Caki2 (cell line): ENCODE data around the gene STK17A. TPM values are rescaled to one million over a fixed set of nuclear protein-coding genes. Genes with fewer than 3 reads are reported as not detected.
A peak's percentile ranks its signal among the peaks of the same experiment; 100 is the strongest.
"Not testable (repeated sequence)": the region's sequence is repeated elsewhere in the genome, so short reads cannot be mapped to it uniquely, and the experiment has no call there.

Experiments used
- DNase-seq: peaks from one replicate; pipeline ENCODE4 v3.0.0-alpha.2; 2015; ENCODE audit warnings: low read depth
- in situ Hi-C: cut with HindIII; loops from 2 replicates; pipeline ENCODE4 v1.10.0; 2016; ENCODE audit warnings: low sequenced_read_pairs, low pct_unique_long_range_greater_than_20kb, mixed read lengths
- total RNA-seq: library from RNA; depleted of rRNA; stranded (reverse); fragments of >200 nt; shearing (Covaris generic); gene quantifications from 2 replicates; pipeline ENCODE4 v1.2.3, GENCODE V29; 2014; ENCODE audit warnings: low replicate concordance

STK17A gene
- total RNA-seq, 1 experiment from 2014 or later, result 54.6 TPM

DNA sequence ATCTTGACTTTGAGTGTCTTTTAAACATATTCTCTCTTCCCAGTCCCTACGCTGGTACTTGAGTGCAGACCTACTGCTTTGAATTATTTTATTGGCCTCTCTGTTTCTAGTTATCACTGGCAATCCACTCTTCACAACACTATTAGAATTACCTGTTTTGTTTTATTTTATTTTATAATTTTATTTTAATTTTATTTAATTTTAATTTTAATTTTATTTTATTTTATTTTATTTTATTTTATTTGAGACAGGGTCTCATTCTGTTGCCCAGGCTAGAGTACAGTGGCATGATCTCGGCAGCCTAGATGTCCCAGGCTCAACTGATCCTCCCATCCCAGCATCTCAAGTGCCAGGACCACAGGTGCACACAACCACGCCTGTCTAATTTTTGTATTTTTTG, 6.8 kb downstream of the STK17A start:
- in situ Hi-C loops, result no loop called here

GRCh38 chr7:43590862-43591557, 8.1 kb downstream of the STK17A start:
- in situ Hi-C loops, result no loop called here

More for the DNA sequence above, 6.8 kb downstream of the STK17A start:
- DNase-seq, result no peak

DNA sequence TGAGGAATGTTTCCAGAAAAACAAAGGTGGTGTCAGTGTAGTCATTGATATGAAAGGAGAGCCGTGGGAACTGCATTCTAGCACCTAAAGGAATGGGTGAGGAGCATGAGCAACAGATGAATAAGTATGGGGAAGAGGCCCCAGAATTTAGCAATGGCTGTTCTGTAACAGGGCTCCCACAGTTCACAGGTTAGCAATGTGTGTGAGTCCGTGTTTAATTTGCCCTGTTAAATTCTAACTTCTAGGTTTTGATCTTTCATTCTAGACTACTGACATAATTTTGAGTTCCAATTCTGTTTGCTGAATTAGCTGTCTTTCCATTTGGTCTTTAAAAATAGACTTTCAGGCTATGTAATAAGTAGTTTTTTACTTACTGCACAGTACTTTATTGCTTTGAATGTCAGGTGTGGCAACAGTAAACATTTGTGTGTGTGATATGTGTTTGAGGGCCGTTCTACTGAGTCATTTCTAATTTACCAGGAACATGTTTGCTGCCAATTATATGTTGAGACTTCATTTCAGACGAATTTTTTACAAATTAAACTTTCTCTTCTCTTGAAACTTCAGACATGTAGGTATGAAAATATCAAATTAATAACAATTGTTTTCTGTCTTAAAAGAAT, 8.8 kb downstream of the STK17A start:
- DNase-seq, result peak; percentile 43
- in situ Hi-C loops, result no loop called here

More at GRCh38 chr7:43590862-43591557, 8.1 kb downstream of the STK17A start:
- no peak for DNase-seq

DNA sequence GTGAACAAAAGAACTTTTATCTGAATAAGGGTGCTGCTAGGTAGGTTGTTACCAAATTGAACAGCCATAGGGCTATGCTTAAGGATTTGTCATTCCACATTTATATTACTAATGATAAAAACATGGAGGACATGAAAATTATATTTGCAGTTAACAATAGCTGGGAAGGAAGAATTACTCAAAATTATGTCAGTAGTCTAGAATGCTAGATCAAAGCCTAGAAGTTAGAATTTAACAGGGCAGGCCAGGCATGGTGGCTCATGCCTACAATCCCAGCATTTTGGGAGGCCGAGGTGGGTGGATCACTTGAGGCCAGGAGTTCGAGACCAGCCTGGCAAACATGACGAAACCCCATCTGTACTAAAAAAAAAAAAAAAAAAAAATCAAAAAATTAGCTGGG, 9.4 kb downstream of the STK17A start:
- DNase-seq, result no peak
- in situ Hi-C loops, result no loop called here

- in situ Hi-C loops, result no loop called here
- DNase-seq, result no peak
Measured at GRCh38 chr7:43593010-43593409, 10.1 kb downstream of the STK17A start.

GRCh38 chr7:43594020-43594419, 11.1 kb downstream of the STK17A start:
- in situ Hi-C loops, result no loop called here
- DNase-seq, result no peak

DNA sequence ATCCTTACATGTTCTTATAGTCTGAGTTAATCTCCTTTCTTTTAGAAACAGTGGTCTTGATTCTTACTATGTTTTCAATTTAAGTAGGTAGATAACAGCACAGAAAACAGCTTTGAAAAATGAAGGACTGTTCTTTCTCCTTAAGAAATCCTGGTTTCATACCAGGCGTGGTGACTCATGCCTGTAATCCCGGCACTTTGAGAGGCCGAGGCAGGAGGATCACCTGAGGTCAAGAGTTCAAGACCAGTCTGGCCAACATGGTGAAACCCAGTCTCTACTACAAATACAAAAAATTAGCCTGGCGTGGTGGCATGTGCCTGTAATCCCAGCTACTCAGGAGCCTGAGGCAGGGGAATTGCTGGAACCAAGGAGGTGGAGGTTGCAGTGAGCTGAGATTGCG, 13.5 kb downstream of the STK17A start:
- DNase-seq, in situ Hi-C loops: not testable (repeated sequence)

GRCh38 chr7:43600056-43600455, 17.1 kb downstream of the STK17A start:
- in situ Hi-C loops, result no loop called here
- DNase-seq, result no peak

GRCh38 chr7:43602256-43602655, 19.3 kb downstream of the STK17A start:
- in situ Hi-C loops, result no loop called here
- DNase-seq, result no peak

DNA sequence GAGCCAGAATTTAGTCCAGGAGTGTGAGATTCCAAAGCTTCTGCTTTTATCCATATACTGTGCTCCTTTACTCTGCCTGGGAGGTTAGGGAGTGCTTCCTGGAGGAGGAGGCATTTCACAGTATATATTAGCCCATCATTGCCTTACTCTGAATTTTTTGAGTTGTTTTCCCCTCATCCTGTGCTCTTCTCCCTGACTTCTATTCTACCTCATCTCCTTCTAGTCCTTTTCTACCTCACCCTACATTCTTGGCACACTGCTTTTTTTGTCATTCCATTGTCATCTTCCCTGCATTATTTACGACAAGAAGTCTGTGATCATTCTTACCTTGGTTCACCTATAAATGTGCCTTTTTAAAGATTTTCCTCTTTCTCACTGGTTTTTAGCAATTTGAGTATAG, 21.3 kb downstream of the STK17A start:
- in situ Hi-C loops, result no loop called here
- DNase-seq, result no peak

DNA sequence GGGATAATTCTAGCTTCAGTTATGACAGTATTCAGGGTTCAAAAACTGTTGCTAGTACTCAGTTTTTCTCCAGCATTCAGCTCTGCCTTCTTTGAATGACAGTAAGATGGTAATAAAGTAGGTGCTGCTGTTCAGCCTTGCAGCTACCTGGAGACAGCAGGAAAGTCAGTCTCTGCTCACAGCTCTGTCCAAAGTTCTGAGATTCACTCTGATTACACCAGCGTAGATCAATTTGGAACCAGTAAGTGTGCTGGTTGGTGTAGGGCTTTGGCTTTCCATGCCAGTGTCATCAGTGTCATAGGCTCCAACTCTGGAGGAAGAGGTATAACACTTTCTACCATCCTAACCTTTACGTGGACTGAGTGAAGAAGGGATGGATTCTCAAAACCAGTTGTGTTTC, 26.2 kb downstream of the STK17A start:
- in situ Hi-C loops, result no loop called here

DNA sequence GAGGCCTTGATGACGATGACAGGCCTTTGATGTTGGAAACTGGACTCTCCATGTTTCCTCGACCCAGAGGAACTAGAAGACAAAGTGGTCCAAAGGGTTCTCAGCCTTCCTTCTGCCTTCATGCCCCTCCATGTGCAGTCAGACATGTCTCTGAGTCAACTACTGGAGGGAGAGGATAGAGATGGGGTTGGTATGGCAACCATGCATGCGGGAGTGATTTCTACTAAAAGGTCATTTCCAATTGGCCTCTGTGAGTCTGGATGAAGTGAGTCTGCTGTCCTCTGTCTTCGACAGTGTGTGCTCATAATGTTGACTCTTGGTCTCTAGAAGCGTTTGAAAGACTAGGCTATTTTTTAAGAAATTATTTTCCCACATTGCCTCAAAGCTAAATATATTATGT, 29.2 kb downstream of the STK17A start:
- in situ Hi-C loops, result no loop called here
- no peak for DNase-seq

More for the DNA sequence above, 26.2 kb downstream of the STK17A start:
- DNase-seq, result no peak

DNA sequence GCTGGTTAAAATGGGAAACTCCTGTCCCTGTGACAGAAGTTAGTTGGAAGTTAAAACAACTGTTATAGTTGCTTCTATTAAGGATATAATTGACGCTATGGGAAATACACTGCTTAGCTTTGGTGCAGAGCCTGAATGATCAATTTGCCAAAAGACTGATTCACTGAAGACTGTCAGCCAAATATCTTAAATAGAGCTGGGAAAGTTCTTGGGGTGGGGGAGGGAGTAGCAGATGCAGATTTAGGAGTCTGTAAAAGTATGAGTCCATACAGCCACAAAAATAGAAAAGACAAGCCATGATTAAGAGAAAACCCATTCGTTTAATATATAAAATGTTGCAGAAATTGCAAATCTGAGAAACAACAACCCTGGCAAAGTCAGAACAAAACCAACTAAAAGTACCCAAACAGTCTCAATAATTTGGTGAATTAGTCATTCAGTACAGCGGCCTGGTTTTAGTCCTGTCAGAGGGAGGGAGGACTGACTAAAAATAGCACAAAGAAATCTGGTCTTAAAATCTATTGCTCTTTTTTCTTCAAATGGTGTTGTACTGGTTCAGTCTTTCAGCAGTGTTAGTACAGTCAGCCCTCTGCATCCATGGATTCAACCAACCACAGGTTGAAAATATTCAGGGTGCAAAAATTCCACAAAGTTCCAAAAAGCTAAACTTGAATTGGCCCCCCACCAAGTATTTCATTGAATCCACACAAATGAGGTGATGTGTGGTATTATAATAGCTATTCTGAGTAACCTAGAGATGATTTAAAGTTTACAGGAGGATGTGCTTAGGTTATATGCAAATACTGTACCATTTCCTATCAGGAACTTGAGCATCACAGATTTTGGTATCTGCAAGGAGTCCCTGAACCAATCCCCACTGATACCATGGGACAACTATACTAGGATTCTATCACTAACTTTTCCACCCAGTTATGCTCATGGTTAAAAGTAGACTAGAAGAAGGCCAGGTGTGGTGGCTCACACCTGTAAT, 30.0 kb downstream of the STK17A start:
- in situ Hi-C loops, result no loop called here
- no peak for DNase-seq

DNA sequence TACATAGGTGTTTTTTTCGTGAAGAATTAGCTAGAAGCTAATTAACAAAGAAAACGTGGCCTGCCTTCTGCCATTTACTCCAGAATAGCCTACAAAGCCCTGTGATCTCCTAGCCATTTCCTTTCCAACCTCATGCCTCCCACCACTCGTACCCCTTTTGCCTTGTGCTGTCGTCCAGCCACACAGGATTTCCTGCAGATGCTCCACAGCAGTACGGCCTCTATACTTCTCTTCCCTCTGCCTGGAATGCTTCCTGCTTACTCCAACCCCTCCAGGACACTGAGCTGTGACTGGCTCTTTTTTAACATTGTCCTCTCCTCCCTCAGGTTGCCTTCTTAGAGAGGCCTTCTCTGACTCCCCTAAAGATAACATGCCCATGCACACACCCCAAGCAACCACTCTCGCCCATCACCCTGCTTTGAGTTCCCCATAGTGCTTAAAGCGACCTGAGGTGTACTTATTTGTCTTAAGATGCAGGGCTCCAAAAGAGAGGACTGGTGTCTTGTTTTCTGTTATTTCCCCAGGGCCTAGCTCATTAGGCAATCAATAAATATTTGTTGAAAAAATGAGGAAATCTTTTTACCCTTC, 32.7 kb downstream of the STK17A start:
- DNase-seq, result no peak
- in situ Hi-C loops, result no loop called here

DNA sequence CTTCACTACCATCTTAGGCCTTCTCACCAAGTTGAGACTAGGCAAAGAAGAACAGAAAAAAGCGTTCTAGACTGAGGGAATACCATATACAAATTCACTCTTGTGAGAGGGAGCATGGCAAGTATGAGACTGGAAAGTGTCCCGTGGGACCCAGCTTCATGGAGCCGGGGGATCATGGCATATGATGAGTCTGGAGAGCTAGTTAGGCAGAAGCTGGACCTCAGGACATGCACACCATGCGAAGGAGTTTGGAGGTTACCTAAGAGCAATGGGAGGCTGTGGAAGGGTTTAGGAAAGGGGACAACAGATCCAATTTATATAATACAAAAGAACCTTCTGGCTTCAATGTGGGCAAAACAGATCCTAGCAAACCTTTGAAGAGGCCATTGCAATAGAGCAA, 34.1 kb downstream of the STK17A start:
- DNase-seq, result no peak
- in situ Hi-C loops, result no loop called here

DNA sequence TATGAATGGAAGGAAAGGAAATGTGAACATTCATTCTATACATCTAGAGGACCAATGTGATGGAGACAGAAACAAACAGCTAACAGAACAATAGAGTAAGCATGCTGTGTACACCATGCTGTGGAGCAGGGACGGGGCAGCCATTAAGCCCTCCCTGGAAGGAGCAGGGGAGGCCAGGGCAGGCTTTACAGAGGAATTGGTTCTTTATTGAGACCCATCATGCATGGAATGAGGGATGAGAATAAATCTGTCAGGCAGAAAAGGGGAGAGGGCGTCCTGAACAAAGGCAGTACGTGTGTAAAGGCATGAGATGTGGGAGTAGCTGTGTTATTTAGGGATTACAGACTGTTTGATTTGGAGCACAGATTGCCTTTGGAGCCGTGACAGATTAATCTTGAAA, 35.2 kb downstream of the STK17A start:
- in situ Hi-C loops, result no loop called here
- DNase-seq, result no peak

DNA sequence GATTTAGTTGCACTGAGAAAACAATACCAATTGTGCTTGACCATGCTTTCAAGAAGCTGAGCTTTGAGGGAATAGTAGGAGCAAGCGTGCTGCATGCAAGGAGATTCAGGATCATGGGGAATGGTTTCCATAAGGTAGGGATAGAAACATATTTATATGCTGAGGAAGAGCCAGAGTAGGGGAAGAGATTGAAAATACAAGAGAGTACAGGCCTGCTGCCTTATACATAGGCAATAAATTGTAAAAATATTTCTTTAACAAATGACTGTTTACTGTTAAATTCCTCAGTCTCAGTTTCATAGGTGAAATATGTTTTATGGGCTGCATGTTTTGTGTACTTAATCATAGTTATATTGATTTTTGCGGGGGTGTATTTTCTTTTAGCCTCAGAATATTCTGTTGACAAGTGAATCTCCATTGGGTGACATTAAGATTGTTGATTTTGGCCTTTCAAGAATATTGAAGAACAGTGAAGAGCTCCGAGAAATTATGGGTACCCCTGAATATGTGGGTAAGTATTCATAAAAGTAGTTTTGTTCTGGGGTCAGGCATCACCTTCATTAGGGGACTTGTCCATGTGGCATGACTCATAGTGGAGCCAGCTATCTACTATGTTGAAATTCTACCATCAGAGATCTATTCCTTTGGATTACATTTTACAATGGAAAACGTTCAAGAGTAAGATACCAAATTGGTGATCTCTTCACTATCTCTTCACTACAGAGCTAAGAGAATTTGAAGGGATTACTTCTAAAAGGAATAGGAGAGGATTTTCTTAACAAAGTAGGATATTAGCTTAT, 36.5 kb downstream of the STK17A start:
- DNase-seq, result no peak
- in situ Hi-C loops, result no loop called here
